ENCODE measurements around the gene DUSP22.
"Not testable (repeated sequence)": the region's sequence is repeated elsewhere in the genome, so short reads cannot be mapped to it uniquely, and the experiment has no call there.

The DUSP22 gene

GRCh38 chr6:280775-281468, 11.4 kb upstream of the DUSP22 start:
- no peak for DNase-seq

GRCh38 chr6:281469-282103, 10.7 kb upstream of the DUSP22 start:
- no peak for DNase-seq

GRCh38 chr6:282177-282866, 10.0 kb upstream of the DUSP22 start:
- no peak for DNase-seq

GRCh38 chr6:282867-283416, 9.3 kb upstream of the DUSP22 start:
- DNase-seq = no peak

- no peak for DNase-seq
Observed at GRCh38 chr6:284486-284885, 7.8 kb upstream of the DUSP22 start.

- DNase-seq = no peak
Observed at GRCh38 chr6:285030-285771, 7.1 kb upstream of the DUSP22 start.

- DNase-seq = not testable (repeated sequence)
Observed at GRCh38 chr6:285902-286301, 6.4 kb upstream of the DUSP22 start.

- no peak for DNase-seq
Observed at GRCh38 chr6:286681-287488, 5.4 kb upstream of the DUSP22 start.

GRCh38 chr6:287489-287860, 4.8 kb upstream of the DUSP22 start:
- no peak for DNase-seq

- DNase-seq = no peak
Observed at GRCh38 chr6:288866-289265, 3.4 kb upstream of the DUSP22 start.

- DNase-seq = no peak
Observed at GRCh38 chr6:290111-290922, 2.0 kb upstream of the DUSP22 start.

- DNase-seq = peak; percentile 14
Observed at GRCh38 chr6:291204-291696, 1.0 kb upstream of the DUSP22 start.

GRCh38 chr6:292506-293192, 362 bp downstream of the DUSP22 start:
- DNase-seq = peak; percentile 87

GRCh38 chr6:293193-294174, 1.2 kb downstream of the DUSP22 start:
- peak; percentile 33 for DNase-seq

GRCh38 chr6:294656-295565, 2.6 kb downstream of the DUSP22 start:
- no peak for DNase-seq

GRCh38 chr6:296151-297122, 4.2 kb downstream of the DUSP22 start:
- DNase-seq = peak; percentile 30

Measured in activated CD4-positive, alpha-beta T cell treated with anti-CD3 and anti-CD28 coated beads, Interleukin-2, amount 50 U/mL, for 16 hours (primary cell).